Esophagus muscularis mucosa (tissue), 3 donors: ENCODE data around the gene TFE3.

Experiments used
- CTCF ChIP-seq, 3 experiments: fragments of 200-600 bp in 2 of 3; fragments of 450-650 bp in 1 of 3; sonication (generic) in 2 of 3; IDR thresholded peaks; one replicate each; pipeline ENCODE4 v1.5.1; 2017 to 2019; ENCODE audit warnings: antibody characterized with exemption in 3 of 3, mild to moderate bottlenecking in 2 of 3, moderate library complexity in 1 of 3
- POLR2A ChIP-seq: fragments of 450-650 bp; IDR thresholded peaks from one replicate; pipeline ENCODE4 v1.6.1; 2017; ENCODE audit warnings: antibody characterized with exemption, moderate library complexity, mild to moderate bottlenecking, low read depth
- POLR2AphosphoS5 ChIP-seq, 2 donors: sonication (generic); formaldehyde crosslinking; IDR thresholded peaks; one replicate each; pipeline ENCODE4 v1.6.1; 2017; ENCODE audit warnings: antibody characterized with exemption in 2 of 2

- TF ChIP-seq CTCF (IDR thresholded peaks at IDR 0.05) = no peak
- no peak for TF ChIP-seq POLR2AphosphoS5 (IDR thresholded peaks at IDR 0.05)
- TF ChIP-seq POLR2A = no peak
Observed at GRCh38 chrX:49037883-49038475, 5.2 kb downstream of the TFE3 start.
